Stimulated activated CD8-positive, alpha-beta memory T cell treated with anti-CD3 and anti-CD28 coated beads, Interleukin-2, amount 100 ng/mL, for 48 hours (primary cell): ENCODE measurements around the gene ZNF579.
"Not testable (repeated sequence)": the region's sequence is repeated elsewhere in the genome, so short reads cannot be mapped to it uniquely, and the experiment has no call there.

Source experiments
- DNase-seq, 2 donors: peaks; one replicate each; pipeline ENCODE4 v3.0.0-alpha.2; 2020; ENCODE audit warnings: low read depth in 2 of 2

ZNF579 gene

GRCh38 chr19:55539090-55539984 lies 41.3 kb downstream of the ZNF579 start:
- no peak for DNase-seq

- no peak for DNase-seq
Measured at GRCh38 chr19:55538132-55538531, 42.5 kb downstream of the ZNF579 start.

- DNase-seq: no peak
Measured at GRCh38 chr19:55537741-55538111, 42.9 kb downstream of the ZNF579 start.

- no peak for DNase-seq
Measured at GRCh38 chr19:55536951-55537740, 43.5 kb downstream of the ZNF579 start, which contains the start of gene SBK2. SBK2 (minus strand) TSS chr19:55537133; CDS start chr19:55536294, 839 bp downstream.

DNA sequence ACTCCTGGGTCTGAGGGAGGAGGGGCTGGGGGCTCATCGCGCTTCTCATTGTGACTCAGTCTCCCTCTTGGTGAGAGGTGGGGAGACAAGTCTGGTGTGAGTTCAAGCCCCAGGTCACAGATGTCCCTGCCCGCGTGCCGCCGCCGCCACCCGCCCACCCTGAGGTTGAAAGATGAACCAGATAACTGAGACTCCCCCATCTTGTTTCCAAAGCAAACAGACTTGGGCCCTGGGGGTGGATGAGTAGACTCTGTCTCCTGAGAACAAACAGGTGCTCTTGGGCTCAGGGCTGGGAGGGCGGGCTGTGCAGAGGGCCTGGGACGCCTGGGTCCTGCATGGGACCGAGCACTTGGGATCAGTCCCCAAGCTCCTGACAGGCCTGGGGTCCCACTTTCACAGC lies 44.3 kb downstream of the ZNF579 start:
- DNase-seq: no peak

GRCh38 chr19:55535965-55536350 lies 44.7 kb downstream of the ZNF579 start:
- no peak for DNase-seq

- DNase-seq: no peak
Measured at GRCh38 chr19:55535173-55535964, 45.3 kb downstream of the ZNF579 start.

- not testable (repeated sequence) for DNase-seq
Measured at GRCh38 chr19:55534280-55534679, 46.4 kb downstream of the ZNF579 start.

- DNase-seq: no peak
Measured at GRCh38 chr19:55530996-55531395, 49.7 kb downstream of the ZNF579 start.

DNA sequence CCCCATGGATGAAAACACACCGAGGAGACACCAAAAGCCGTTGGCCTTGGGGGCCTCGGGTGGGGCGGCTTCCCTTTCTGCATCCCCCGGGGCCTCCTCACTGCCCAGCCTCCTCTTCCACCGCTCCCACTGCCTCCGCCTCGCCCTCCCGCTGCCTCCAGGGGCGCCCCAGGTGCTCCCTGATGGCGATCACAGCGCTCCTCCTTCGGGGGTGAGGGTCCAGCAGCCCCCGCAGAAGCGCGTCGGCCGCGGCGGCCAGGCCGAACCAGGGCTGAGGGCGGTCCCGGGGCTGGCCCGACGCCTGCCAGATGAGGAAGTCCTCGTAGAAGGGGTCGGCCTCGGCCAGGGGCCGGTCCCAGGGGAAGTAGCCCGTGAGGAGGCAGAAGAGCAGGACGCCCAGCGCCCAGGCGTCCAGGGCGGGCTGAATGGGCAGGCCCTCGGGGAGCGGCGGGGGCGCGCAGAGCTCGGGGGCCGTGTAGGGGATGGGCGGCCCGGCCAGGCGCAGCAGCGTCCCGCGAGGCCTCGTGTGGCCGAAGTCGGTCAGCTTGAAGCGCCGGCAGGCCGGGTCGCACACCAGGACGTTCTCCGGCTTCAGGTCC lies 50.9 kb downstream of the ZNF579 start:
- DNase-seq: no peak

DNA sequence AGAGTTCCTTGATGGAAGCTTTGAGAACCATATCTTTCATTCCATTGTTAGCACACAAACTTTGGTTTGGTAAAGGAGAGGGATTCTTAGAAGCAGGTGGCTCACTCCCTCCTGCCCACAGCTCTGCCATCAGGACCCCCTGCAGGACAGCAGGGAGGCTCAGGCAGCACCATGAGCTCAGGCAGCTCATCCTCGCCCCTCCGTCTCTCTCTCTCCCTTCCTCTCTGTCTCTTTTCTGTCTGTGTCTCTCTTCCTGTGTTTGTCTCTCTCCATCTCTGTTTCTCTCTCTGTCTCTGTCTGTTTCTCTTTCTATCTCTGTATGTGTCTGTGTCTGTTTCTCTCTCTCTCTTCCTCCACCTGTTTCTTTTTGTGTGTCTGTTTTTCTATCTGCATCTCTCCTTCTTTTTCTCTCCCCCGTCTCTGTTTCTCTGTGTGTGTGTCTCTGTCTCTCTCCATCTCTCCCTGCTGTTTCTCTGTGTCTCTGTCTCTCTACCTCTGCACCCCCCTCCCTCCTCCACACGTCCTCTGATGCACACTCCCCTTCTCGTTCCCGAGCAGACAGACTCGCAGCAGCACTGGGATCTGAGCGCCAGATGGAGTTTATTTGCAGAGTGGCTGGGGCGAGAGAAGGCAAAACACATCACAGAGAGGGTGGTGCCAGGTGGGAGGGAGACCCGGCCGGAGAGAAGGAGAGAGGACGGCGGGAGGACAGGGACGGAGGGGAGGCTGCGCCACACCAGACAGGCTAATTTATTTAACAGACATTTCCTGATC lies 52.4 kb downstream of the ZNF579 start:
- DNase-seq: no peak

- no peak for DNase-seq
Measured at GRCh38 chr19:55527197-55528029, 53.2 kb downstream of the ZNF579 start.
